ENCODE results near the gene EFCAB5. TPM values are rescaled to one million over a fixed set of nuclear protein-coding genes. Genes with fewer than 3 reads are reported as not detected.

EFCAB5 gene
- total and polyA plus RNA-seq, 4 donors: under 0.01 to 0.05 TPM; not detected in 2

DNA sequence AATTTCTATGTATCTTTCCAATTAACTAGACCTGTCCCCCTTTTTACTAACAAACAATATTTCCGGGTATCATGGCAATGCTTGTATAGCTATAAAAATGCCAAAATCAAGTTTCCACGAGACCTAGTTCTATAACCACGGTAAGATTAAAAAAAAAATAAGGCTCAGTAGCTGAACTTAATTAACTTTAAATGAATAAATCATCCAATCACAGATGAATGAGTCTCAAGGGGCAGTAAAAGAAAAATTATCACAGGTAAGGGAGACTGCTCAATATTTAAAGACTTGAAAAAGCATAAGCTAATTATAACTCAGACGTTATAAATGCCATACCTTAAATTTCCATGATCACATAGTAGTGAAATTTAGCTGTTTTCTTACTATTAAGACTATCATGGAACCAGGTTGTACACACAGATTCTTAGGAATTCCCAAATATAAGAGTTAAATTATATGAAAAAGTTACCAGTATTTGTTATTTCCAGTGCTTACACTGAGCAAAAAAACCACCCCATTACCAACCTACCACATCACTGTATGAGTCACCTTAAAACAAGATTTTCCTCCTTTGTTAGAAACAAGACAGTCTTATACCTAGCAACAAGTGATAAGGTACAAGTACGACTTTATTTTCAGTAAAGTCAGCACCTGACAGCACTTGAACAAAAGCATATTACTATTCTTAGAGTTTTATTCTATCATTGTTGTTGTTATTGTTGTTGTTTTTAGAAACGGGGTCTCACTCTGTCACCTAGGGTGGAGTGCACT lies 32.0 kb upstream of the EFCAB5 start:
- H3K27ac ChIP-seq (ENCODE audit: low read depth in 1 of 2, low read length in 2 of 2): no peak overlapping the region
- no peaks in the 10 kb centered on the region for H3K27me3 ChIP-seq (ENCODE audit: control insufficient read depth in 4 of 4, insufficient read depth in 4 of 4, low read length in 3 of 4)
- peaks cover 0 to 1% (median 0%) of the 10 kb centered on the region in 4 donors for H3K4me1 ChIP-seq (ENCODE audit: control insufficient read depth in 4 of 4, insufficient read depth in 4 of 4, low read length in 3 of 4)
- TF ChIP-seq, protein P1, sequence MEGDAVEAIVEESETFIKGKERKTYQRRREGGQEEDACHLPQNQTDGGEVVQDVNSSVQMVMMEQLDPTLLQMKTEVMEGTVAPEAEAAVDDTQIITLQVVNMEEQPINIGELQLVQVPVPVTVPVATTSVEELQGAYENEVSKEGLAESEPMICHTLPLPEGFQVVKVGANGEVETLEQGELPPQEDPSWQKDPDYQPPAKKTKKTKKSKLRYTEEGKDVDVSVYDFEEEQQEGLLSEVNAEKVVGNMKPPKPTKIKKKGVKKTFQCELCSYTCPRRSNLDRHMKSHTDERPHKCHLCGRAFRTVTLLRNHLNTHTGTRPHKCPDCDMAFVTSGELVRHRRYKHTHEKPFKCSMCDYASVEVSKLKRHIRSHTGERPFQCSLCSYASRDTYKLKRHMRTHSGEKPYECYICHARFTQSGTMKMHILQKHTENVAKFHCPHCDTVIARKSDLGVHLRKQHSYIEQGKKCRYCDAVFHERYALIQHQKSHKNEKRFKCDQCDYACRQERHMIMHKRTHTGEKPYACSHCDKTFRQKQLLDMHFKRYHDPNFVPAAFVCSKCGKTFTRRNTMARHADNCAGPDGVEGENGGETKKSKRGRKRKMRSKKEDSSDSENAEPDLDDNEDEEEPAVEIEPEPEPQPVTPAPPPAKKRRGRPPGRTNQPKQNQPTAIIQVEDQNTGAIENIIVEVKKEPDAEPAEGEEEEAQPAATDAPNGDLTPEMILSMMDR (IDR thresholded peaks at IDR 0.05; ENCODE audit: low read depth, low read length, missing input control): no peak
- TF ChIP-seq YY1 (IDR thresholded peaks at IDR 0.05): no peak
- no peak for TF ChIP-seq RAD21 (IDR thresholded peaks at IDR 0.05)
- no peak for TF ChIP-seq NR2F2 (IDR thresholded peaks at IDR 0.05)
- no peak for TF ChIP-seq EGR1 (IDR thresholded peaks at IDR 0.05; ENCODE audit: low read depth in 2 of 2)
- no peak for TF ChIP-seq FOXA2 (IDR thresholded peaks at IDR 0.05)
- TF ChIP-seq, protein P2, sequence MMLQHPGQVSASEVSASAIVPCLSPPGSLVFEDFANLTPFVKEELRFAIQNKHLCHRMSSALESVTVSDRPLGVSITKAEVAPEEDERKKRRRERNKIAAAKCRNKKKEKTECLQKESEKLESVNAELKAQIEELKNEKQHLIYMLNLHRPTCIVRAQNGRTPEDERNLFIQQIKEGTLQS (IDR thresholded peaks at IDR 0.05): no peak
- no peak for TF ChIP-seq RXRA (IDR thresholded peaks at IDR 0.05)
- TF ChIP-seq, protein P3, sequence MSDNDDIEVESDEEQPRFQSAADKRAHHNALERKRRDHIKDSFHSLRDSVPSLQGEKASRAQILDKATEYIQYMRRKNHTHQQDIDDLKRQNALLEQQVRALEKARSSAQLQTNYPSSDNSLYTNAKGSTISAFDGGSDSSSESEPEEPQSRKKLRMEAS (IDR thresholded peaks at IDR 0.05): no peak
- TF ChIP-seq SP1 (IDR thresholded peaks at IDR 0.05): no peak
- TF ChIP-seq, protein P4, sequence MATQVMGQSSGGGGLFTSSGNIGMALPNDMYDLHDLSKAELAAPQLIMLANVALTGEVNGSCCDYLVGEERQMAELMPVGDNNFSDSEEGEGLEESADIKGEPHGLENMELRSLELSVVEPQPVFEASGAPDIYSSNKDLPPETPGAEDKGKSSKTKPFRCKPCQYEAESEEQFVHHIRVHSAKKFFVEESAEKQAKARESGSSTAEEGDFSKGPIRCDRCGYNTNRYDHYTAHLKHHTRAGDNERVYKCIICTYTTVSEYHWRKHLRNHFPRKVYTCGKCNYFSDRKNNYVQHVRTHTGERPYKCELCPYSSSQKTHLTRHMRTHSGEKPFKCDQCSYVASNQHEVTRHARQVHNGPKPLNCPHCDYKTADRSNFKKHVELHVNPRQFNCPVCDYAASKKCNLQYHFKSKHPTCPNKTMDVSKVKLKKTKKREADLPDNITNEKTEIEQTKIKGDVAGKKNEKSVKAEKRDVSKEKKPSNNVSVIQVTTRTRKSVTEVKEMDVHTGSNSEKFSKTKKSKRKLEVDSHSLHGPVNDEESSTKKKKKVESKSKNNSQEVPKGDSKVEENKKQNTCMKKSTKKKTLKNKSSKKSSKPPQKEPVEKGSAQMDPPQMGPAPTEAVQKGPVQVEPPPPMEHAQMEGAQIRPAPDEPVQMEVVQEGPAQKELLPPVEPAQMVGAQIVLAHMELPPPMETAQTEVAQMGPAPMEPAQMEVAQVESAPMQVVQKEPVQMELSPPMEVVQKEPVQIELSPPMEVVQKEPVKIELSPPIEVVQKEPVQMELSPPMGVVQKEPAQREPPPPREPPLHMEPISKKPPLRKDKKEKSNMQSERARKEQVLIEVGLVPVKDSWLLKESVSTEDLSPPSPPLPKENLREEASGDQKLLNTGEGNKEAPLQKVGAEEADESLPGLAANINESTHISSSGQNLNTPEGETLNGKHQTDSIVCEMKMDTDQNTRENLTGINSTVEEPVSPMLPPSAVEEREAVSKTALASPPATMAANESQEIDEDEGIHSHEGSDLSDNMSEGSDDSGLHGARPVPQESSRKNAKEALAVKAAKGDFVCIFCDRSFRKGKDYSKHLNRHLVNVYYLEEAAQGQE (IDR thresholded peaks at IDR 0.05): no peak
- no peak for TF ChIP-seq GABPA (IDR thresholded peaks at IDR 0.05 in 1 of 2, conservative IDR thresholded peaks at IDR 0.05 in 1 of 2)
- no peak for TF ChIP-seq TAF1 (conservative IDR thresholded peaks at IDR 0.05)
- no peak for TF ChIP-seq HNF4G (IDR thresholded peaks at IDR 0.05)
- H3K4me3 ChIP-seq (ENCODE audit: low read depth in 1 of 3, low read length in 3 of 3): no peak overlapping the region
- no peaks in the 10 kb centered on the region for H3K36me3 ChIP-seq (ENCODE audit: control insufficient read depth in 4 of 4, insufficient read depth in 3 of 4, low read depth in 1 of 4, low read length in 3 of 4)
- WGBS: 93% methylated on average over 6 of the region's 6 CpGs
- no peak overlapping the region for H3K9ac ChIP-seq (ENCODE audit: low read depth in 1 of 2, low read length in 2 of 2)
- no peak for DNase-seq (ENCODE audit: low spot score)
- H3K9me3 ChIP-seq (ENCODE audit: control insufficient read depth in 4 of 4, low read length in 3 of 4): no peaks in the 10 kb centered on the region

DNA sequence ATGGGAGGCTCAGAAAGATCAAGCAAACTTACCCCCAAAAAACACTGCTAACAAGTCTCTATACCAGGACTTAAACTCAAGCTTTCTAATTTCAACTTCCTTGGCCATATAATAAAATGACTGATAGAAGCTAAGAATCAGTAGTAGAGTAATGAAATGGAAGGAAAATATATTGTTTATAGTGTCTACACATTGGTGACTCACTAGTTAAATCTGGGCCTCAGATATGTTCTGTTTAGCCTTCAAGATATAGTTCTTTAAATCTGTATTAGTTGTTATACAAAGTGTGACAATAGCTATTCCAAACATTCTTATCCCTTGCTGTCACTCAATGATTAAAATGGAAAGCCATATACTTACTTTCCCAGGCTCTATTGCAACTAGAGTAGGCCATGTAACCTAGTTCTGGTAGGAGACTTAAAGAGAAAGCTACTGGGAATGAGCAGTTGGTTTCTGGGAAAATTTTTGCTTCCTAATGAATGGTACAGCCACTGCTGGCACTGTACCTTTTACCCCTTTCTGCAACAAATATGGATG lies 29.7 kb upstream of the EFCAB5 start:
- no peak for DNase-seq (ENCODE audit: low spot score)
- H3K9me3 ChIP-seq (ENCODE audit: control insufficient read depth in 4 of 4, low read length in 3 of 4): no peaks in the 10 kb centered on the region
- H3K4me1 ChIP-seq (ENCODE audit: control insufficient read depth in 4 of 4, insufficient read depth in 4 of 4, low read length in 3 of 4): peaks cover 0 to 4% (median under 1%) of the 10 kb centered on the region in 4 donors
- H3K9ac ChIP-seq (ENCODE audit: low read depth in 1 of 2, low read length in 2 of 2): no peak overlapping the region
- H3K4me3 ChIP-seq (ENCODE audit: low read depth in 1 of 3, low read length in 3 of 3): no peak overlapping the region
- no peaks in the 10 kb centered on the region for H3K36me3 ChIP-seq (ENCODE audit: control insufficient read depth in 4 of 4, insufficient read depth in 3 of 4, low read depth in 1 of 4, low read length in 3 of 4)
- H3K27me3 ChIP-seq (ENCODE audit: control insufficient read depth in 4 of 4, insufficient read depth in 4 of 4, low read length in 3 of 4): no peaks in the 10 kb centered on the region
- no peak overlapping the region for H3K27ac ChIP-seq (ENCODE audit: low read depth in 1 of 2, low read length in 2 of 2)
- no peak for TF ChIP-seq FOXA2 (IDR thresholded peaks at IDR 0.05)
- TF ChIP-seq, protein P4 (IDR thresholded peaks at IDR 0.05): no peak
- TF ChIP-seq, protein P1 (IDR thresholded peaks at IDR 0.05; ENCODE audit: low read depth, low read length, missing input control): no peak
- TF ChIP-seq JUND (IDR thresholded peaks at IDR 0.05): no peak
- TF ChIP-seq, protein P5, sequence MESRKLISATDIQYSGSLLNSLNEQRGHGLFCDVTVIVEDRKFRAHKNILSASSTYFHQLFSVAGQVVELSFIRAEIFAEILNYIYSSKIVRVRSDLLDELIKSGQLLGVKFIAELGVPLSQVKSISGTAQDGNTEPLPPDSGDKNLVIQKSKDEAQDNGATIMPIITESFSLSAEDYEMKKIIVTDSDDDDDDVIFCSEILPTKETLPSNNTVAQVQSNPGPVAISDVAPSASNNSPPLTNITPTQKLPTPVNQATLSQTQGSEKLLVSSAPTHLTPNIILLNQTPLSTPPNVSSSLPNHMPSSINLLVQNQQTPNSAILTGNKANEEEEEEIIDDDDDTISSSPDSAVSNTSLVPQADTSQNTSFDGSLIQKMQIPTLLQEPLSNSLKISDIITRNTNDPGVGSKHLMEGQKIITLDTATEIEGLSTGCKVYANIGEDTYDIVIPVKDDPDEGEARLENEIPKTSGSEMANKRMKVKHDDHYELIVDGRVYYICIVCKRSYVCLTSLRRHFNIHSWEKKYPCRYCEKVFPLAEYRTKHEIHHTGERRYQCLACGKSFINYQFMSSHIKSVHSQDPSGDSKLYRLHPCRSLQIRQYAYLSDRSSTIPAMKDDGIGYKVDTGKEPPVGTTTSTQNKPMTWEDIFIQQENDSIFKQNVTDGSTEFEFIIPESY (IDR thresholded peaks at IDR 0.05): no peak
- no peak for TF ChIP-seq TAF1 (conservative IDR thresholded peaks at IDR 0.05)
- TF ChIP-seq HNF4A (conservative IDR thresholded peaks at IDR 0.05): no peak
- no peak for TF ChIP-seq HNF4G (IDR thresholded peaks at IDR 0.05)
